ENCODE data around the gene ATP8A2. TPM values are rescaled to one million over a fixed set of nuclear protein-coding genes. Genes with fewer than 3 reads are reported as not detected.

Gene ATP8A2
- total RNA-seq, 1 donor from 2014 or later = 1.9 TPM

DNA sequence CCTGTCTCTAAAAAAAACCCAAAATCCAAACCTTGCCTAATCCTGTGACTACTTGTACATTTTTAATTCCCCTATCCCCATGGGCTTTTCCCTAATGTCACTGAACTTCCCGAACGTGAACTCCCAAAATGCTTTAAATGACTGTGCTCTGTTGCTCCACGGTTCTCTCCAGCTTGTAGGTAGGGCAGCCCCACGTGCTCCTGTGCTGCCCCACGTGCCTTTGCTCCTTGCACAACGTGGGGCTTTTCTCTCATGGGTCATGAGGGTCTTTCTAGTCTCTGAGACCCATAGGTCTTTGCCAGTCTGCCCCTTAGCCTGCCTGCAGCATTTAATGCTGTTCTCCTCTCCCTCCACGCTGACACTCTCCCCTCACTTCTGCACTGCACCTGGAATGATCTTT lies 558.0 kb downstream of the ATP8A2 start:
- Histone ChIP-seq H3K27me3 (no peaks in the 10 kb centered on the region), H3K4me3 (no peak overlapping the region), H3K27ac (no peak overlapping the region), H3K36me3 (no peaks in the 10 kb centered on the region), H3K9me3 (no peaks in the 10 kb centered on the region), H3K4me1 (no peaks in the 10 kb centered on the region)
- intact Hi-C loops (cut with DNase I) = no loop called here
- TF ChIP-seq, protein P1, sequence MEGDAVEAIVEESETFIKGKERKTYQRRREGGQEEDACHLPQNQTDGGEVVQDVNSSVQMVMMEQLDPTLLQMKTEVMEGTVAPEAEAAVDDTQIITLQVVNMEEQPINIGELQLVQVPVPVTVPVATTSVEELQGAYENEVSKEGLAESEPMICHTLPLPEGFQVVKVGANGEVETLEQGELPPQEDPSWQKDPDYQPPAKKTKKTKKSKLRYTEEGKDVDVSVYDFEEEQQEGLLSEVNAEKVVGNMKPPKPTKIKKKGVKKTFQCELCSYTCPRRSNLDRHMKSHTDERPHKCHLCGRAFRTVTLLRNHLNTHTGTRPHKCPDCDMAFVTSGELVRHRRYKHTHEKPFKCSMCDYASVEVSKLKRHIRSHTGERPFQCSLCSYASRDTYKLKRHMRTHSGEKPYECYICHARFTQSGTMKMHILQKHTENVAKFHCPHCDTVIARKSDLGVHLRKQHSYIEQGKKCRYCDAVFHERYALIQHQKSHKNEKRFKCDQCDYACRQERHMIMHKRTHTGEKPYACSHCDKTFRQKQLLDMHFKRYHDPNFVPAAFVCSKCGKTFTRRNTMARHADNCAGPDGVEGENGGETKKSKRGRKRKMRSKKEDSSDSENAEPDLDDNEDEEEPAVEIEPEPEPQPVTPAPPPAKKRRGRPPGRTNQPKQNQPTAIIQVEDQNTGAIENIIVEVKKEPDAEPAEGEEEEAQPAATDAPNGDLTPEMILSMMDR (IDR thresholded peaks at IDR 0.05) = no peak
- ATAC-seq (no peak), DNase-seq (no peak)

- intact Hi-C loops (cut with DNase I) = no loop called here
- Histone ChIP-seq H3K36me3 (no peaks in the 10 kb centered on the region), H3K27me3 (no peaks in the 10 kb centered on the region), H3K4me3 (no peak overlapping the region), H3K27ac (no peak overlapping the region), H3K4me1 (no peaks in the 10 kb centered on the region), H3K9me3 (no peaks in the 10 kb centered on the region)
- TF ChIP-seq, protein P1 (IDR thresholded peaks at IDR 0.05) = no peak
- ATAC-seq (no peak), DNase-seq (no peak)
Measured at GRCh38 chr13:25930653-25931052, 558.9 kb downstream of the ATP8A2 start.

GRCh38 chr13:25932365-25932764 lies 560.6 kb downstream of the ATP8A2 start:
- Histone ChIP-seq H3K4me1 (no peaks in the 10 kb centered on the region), H3K36me3 (no peaks in the 10 kb centered on the region), H3K27me3 (no peaks in the 10 kb centered on the region), H3K27ac (no peak overlapping the region), H3K4me3 (no peak overlapping the region), H3K9me3 (no peaks in the 10 kb centered on the region)
- DNase-seq = no peak
- no peak for ATAC-seq
- TF ChIP-seq, protein P1 (IDR thresholded peaks at IDR 0.05) = no peak
- intact Hi-C loops (cut with DNase I) = no loop called here

GRCh38 chr13:25933520-25933919 lies 561.7 kb downstream of the ATP8A2 start:
- Histone ChIP-seq H3K4me1 (no peaks in the 10 kb centered on the region), H3K4me3 (no peak overlapping the region), H3K9me3 (no peaks in the 10 kb centered on the region), H3K27ac (no peak overlapping the region), H3K36me3 (no peaks in the 10 kb centered on the region), H3K27me3 (no peaks in the 10 kb centered on the region)
- intact Hi-C loops (cut with DNase I) = no loop called here
- TF ChIP-seq, protein P1 (IDR thresholded peaks at IDR 0.05) = no peak
- ATAC-seq = peak; percentile 65
- DNase-seq = no peak

- Histone ChIP-seq H3K4me1 (no peaks in the 10 kb centered on the region), H3K27me3 (no peaks in the 10 kb centered on the region), H3K36me3 (no peaks in the 10 kb centered on the region), H3K4me3 (no peak overlapping the region), H3K9me3 (no peaks in the 10 kb centered on the region), H3K27ac (no peak overlapping the region)
- intact Hi-C loops (cut with DNase I) = no loop called here
- DNase-seq (no peak), ATAC-seq (no peak)
- TF ChIP-seq, protein P1 (IDR thresholded peaks at IDR 0.05) = no peak
Measured at GRCh38 chr13:25934127-25934526, 562.4 kb downstream of the ATP8A2 start.

All from upper lobe of right lung (tissue), 1 donor.